Mesendoderm (in vitro differentiated cells): ENCODE data around the gene NEGR1.

ENCODE experiments used
- DNase-seq: peaks from one replicate; pipeline ENCODE4 v3.0.0; 2013
- H2AK5ac ChIP-seq: 2 replicates; pipeline ENCODE4 v1.6.1; 2013; ENCODE audit warnings: low read length, inconsistent platforms
- H2BK120ac ChIP-seq: 2 replicates; pipeline ENCODE4 v1.6.1; 2013; ENCODE audit warnings: low read depth, mild to moderate bottlenecking, low read length, moderate library complexity, mixed read lengths
- H2BK15ac ChIP-seq: replicated peaks from 2 replicates; pipeline ENCODE4 v1.6.1; 2013; ENCODE audit warnings: low read depth, mild to moderate bottlenecking, moderate library complexity
- H2BK5ac ChIP-seq: 2 replicates; pipeline ENCODE4 v1.6.1; 2013; ENCODE audit warnings: low read length, inconsistent platforms
- H3K18ac ChIP-seq: 2 replicates; pipeline ENCODE4 v1.6.1; 2013; ENCODE audit warnings: mild to moderate bottlenecking, low read length, mixed read lengths
- H3K23ac ChIP-seq: one replicate; pipeline ENCODE4 v1.6.1; 2013; ENCODE audit warnings: low read length
- H3K27ac ChIP-seq: 2 replicates; pipeline ENCODE4 v1.5.1; 2013; ENCODE audit warnings: low read depth, mild to moderate bottlenecking, inconsistent platforms, low read length, moderate library complexity
- H3K27me3 ChIP-seq: 2 replicates; pipeline ENCODE4 v1.6.1; 2013; ENCODE audit warnings: low read length, control low read depth, mild to moderate bottlenecking, inconsistent platforms; ENCODE audit not compliant: insufficient read depth, poor library complexity
- H3K36me3 ChIP-seq: 2 replicates; pipeline ENCODE4 v1.6.1; 2013; ENCODE audit warnings: low read length, inconsistent platforms; ENCODE audit not compliant: control insufficient read depth, insufficient read depth
- H3K4ac ChIP-seq: one replicate; pipeline ENCODE4 v1.6.1; 2013; ENCODE audit warnings: low read depth, mild to moderate bottlenecking, low read length, moderate library complexity
- H3K4me1 ChIP-seq: 2 replicates; pipeline ENCODE4 v1.6.1; 2013; ENCODE audit warnings: low read depth, low read length, inconsistent platforms; ENCODE audit not compliant: control insufficient read depth
- H3K4me2 ChIP-seq: 2 replicates; pipeline ENCODE4 v1.6.1; 2013; ENCODE audit warnings: low read length
- H3K4me3 ChIP-seq: 2 replicates; pipeline ENCODE4 v1.5.1; 2013; ENCODE audit warnings: mild to moderate bottlenecking, low read length
- H3K56ac ChIP-seq: one replicate; pipeline ENCODE4 v1.6.1; 2013; ENCODE audit warnings: low read length
- H3K79me1 ChIP-seq: 2 replicates; pipeline ENCODE4 v1.6.1; 2013; ENCODE audit warnings: low read length, inconsistent platforms
- H3K79me2 ChIP-seq: 2 replicates; pipeline ENCODE4 v1.6.1; 2013; ENCODE audit warnings: mild to moderate bottlenecking, low read length; ENCODE audit not compliant: control insufficient read depth, insufficient read depth
- H3K9ac ChIP-seq: 2 replicates; pipeline ENCODE4 v1.6.1; 2013; ENCODE audit warnings: low read length, inconsistent platforms
- H4K5ac ChIP-seq: one replicate; pipeline ENCODE4 v1.6.1; 2013; ENCODE audit warnings: low read length
- H4K8ac ChIP-seq: one replicate; pipeline ENCODE4 v1.6.1; 2013; ENCODE audit warnings: low read depth, mild to moderate bottlenecking, control low read depth, low read length, moderate library complexity
- WGBS: extraction: QIAGEN DNeasy Blood & Tissue Kit; methylation state at CpG from one replicate; pipeline ENCODE4 v1.1.7; 2013; ENCODE audit warnings: low lambda C conversion rate, missing lambda C conversion rate; ENCODE audit not compliant: insufficient coverage; ENCODE audit errors: extremely low coverage; 5-methylcytosine and 5-hydroxymethylcytosine counted together

NEGR1 gene

GRCh38 chr1:72281637-72282270 is 585 bp downstream of the NEGR1 start:
- Histone ChIP-seq H4K8ac (no peak overlapping the region), H3K4ac (no peak overlapping the region), H3K27me3 (no peaks in the 10 kb centered on the region), H3K27ac (no peak overlapping the region), H3K4me2 (peak overlapping the region; percentile 49), H2AK5ac (no peak overlapping the region), H3K36me3 (no peaks in the 10 kb centered on the region), H3K18ac (no peak overlapping the region), H3K4me3 (peak overlapping the region; percentile 52), H3K79me2 (no peaks in the 10 kb centered on the region), H3K9ac (peak overlapping the region; percentile 56), H3K23ac (no peak overlapping the region), H2BK15ac (no peak overlapping the region), H3K56ac (peak overlapping the region; percentile 75), H2BK120ac (no peak overlapping the region), H3K79me1 (no peaks in the 10 kb centered on the region), H2BK5ac (no peak overlapping the region), H4K5ac (no peak overlapping the region), H3K4me1 (no peaks in the 10 kb centered on the region)
- 100% methylated on average over 2 of the region's 10 CpGs for WGBS
- no peak for DNase-seq

GRCh38 chr1:72281144-72281543 is 1.2 kb downstream of the NEGR1 start:
- WGBS = no CpG with 5 or more reads among the region's 2 CpGs
- no peak for DNase-seq

GRCh38 chr1:72280711-72281110 is 1.6 kb downstream of the NEGR1 start:
- Histone ChIP-seq H2AK5ac (no peak overlapping the region), H3K4me2 (no peak overlapping the region), H4K5ac (no peak overlapping the region), H3K27ac (no peak overlapping the region), H3K18ac (no peak overlapping the region), H3K23ac (no peak overlapping the region), H3K36me3 (no peaks in the 10 kb centered on the region), H2BK15ac (no peak overlapping the region), H3K79me2 (no peaks in the 10 kb centered on the region), H3K27me3 (no peaks in the 10 kb centered on the region), H3K9ac (no peak overlapping the region), H2BK120ac (no peak overlapping the region), H3K4ac (no peak overlapping the region), H4K8ac (no peak overlapping the region), H3K56ac (no peak overlapping the region), H2BK5ac (no peak overlapping the region), H3K4me1 (no peaks in the 10 kb centered on the region), H3K4me3 (no peak overlapping the region), H3K79me1 (no peaks in the 10 kb centered on the region)
- DNase-seq = no peak
- no CpG with 5 or more reads among the region's 1 CpG for WGBS

More at GRCh38 chr1:72281144-72281543, 1.2 kb downstream of the NEGR1 start:
- H2AK5ac ChIP-seq = no peak overlapping the region
- H4K5ac ChIP-seq = no peak overlapping the region
- no peaks in the 10 kb centered on the region for H3K4me1 ChIP-seq
- H3K79me1 ChIP-seq = no peaks in the 10 kb centered on the region
- no peak overlapping the region for H3K56ac ChIP-seq
- H3K79me2 ChIP-seq = no peaks in the 10 kb centered on the region
- H3K27ac ChIP-seq = no peak overlapping the region
- H3K18ac ChIP-seq = no peak overlapping the region
- no peaks in the 10 kb centered on the region for H3K27me3 ChIP-seq
- H2BK120ac ChIP-seq = no peak overlapping the region
- H2BK15ac ChIP-seq = no peak overlapping the region
- H3K4me3 ChIP-seq = no peak overlapping the region
- H4K8ac ChIP-seq = no peak overlapping the region
- no peak overlapping the region for H3K4me2 ChIP-seq
- no peak overlapping the region for H3K4ac ChIP-seq
- no peak overlapping the region for H2BK5ac ChIP-seq
- no peak overlapping the region for H3K23ac ChIP-seq
- no peak overlapping the region for H3K9ac ChIP-seq
- no peaks in the 10 kb centered on the region for H3K36me3 ChIP-seq

GRCh38 chr1:72280131-72280530 is 2.2 kb downstream of the NEGR1 start:
- Histone ChIP-seq H4K5ac (no peak overlapping the region), H2BK15ac (no peak overlapping the region), H3K4me3 (no peak overlapping the region), H3K27ac (no peak overlapping the region), H3K4ac (no peak overlapping the region), H4K8ac (no peak overlapping the region), H3K23ac (no peak overlapping the region), H2AK5ac (no peak overlapping the region), H3K4me2 (no peak overlapping the region), H2BK5ac (no peak overlapping the region), H3K27me3 (no peaks in the 10 kb centered on the region), H2BK120ac (no peak overlapping the region), H3K79me2 (no peaks in the 10 kb centered on the region), H3K79me1 (no peaks in the 10 kb centered on the region), H3K4me1 (no peaks in the 10 kb centered on the region), H3K36me3 (no peaks in the 10 kb centered on the region), H3K9ac (no peak overlapping the region), H3K56ac (no peak overlapping the region), H3K18ac (no peak overlapping the region)
- DNase-seq = no peak

- Histone ChIP-seq H4K8ac (no peak overlapping the region), H3K79me1 (no peaks in the 10 kb centered on the region), H3K23ac (no peak overlapping the region), H3K4me3 (no peak overlapping the region), H3K18ac (no peak overlapping the region), H3K27ac (no peak overlapping the region), H2BK120ac (no peak overlapping the region), H2BK15ac (no peak overlapping the region), H3K36me3 (no peaks in the 10 kb centered on the region), H3K9ac (no peak overlapping the region), H3K4me2 (no peak overlapping the region), H2AK5ac (no peak overlapping the region), H3K4ac (no peak overlapping the region), H3K56ac (no peak overlapping the region), H4K5ac (no peak overlapping the region), H3K79me2 (no peaks in the 10 kb centered on the region), H3K4me1 (no peaks in the 10 kb centered on the region), H3K27me3 (no peaks in the 10 kb centered on the region), H2BK5ac (no peak overlapping the region)
- DNase-seq = no peak
Observed at GRCh38 chr1:72278461-72278860, 3.9 kb downstream of the NEGR1 start.

- no peak overlapping the region for H3K4me3 ChIP-seq
Observed at GRCh38 chr1:72271555-72272085, 10.7 kb downstream of the NEGR1 start.

More at GRCh38 chr1:72271555-72272085, 10.7 kb downstream of the NEGR1 start:
- Histone ChIP-seq H3K27ac (no peak overlapping the region), H3K27me3 (no peaks in the 10 kb centered on the region), H2BK120ac (no peak overlapping the region), H3K4ac (no peak overlapping the region), H3K23ac (no peak overlapping the region), H3K4me2 (no peak overlapping the region), H3K18ac (no peak overlapping the region), H4K5ac (no peak overlapping the region), H3K9ac (no peak overlapping the region), H3K79me1 (no peaks in the 10 kb centered on the region), H3K56ac (no peak overlapping the region), H2AK5ac (no peak overlapping the region), H4K8ac (no peak overlapping the region), H3K4me1 (no peaks in the 10 kb centered on the region), H2BK15ac (no peak overlapping the region), H3K79me2 (no peaks in the 10 kb centered on the region), H3K36me3 (no peaks in the 10 kb centered on the region), H2BK5ac (no peak overlapping the region)
- no CpG with 5 or more reads among the region's 6 CpGs for WGBS
- DNase-seq = no peak
